ENCODE measurements around the gene PF4V1.
"Not testable (repeated sequence)": the region's sequence is repeated elsewhere in the genome, so short reads cannot be mapped to it uniquely, and the experiment has no call there.

DNA sequence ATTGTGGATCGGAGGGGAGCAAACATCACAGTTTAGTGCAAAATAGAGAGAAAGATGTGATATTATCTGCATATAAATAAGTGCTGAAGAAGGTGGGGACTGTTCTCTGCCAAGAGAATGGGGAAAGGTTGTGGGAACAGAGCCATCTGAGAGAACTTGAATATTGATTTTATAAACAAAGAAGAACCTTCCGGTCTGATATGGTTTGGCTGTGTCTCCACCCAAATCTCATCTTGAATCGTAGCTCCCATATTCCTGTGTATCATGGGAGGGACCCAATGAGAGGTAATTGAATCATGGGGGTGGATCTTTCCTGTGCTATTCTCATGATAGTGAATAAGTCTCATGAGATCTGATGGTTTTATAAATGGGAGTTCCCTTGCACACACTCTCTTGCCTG lies 46.2 kb downstream of the PF4V1 start:
- TF ChIP-seq, protein P1, sequence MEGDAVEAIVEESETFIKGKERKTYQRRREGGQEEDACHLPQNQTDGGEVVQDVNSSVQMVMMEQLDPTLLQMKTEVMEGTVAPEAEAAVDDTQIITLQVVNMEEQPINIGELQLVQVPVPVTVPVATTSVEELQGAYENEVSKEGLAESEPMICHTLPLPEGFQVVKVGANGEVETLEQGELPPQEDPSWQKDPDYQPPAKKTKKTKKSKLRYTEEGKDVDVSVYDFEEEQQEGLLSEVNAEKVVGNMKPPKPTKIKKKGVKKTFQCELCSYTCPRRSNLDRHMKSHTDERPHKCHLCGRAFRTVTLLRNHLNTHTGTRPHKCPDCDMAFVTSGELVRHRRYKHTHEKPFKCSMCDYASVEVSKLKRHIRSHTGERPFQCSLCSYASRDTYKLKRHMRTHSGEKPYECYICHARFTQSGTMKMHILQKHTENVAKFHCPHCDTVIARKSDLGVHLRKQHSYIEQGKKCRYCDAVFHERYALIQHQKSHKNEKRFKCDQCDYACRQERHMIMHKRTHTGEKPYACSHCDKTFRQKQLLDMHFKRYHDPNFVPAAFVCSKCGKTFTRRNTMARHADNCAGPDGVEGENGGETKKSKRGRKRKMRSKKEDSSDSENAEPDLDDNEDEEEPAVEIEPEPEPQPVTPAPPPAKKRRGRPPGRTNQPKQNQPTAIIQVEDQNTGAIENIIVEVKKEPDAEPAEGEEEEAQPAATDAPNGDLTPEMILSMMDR (optimal IDR thresholded peaks at IDR 0.05 in 1 of 3, IDR thresholded peaks at IDR 0.05 in 1 of 3, conservative IDR thresholded peaks at IDR 0.05 in 1 of 3; ENCODE audit: extremely low read depth in 1 of 3, insufficient read depth in 2 of 3, low read length in 3 of 3) = not testable (repeated sequence)
- TF ChIP-seq EZH2 (IDR thresholded peaks at IDR 0.05; ENCODE audit: low read length) = not testable (repeated sequence)
